COLO668 (cell line): ENCODE results near the gene TMEM121.

Source experiments
- DNase-seq: peaks from one replicate; lab custom pipeline; 2025; ENCODE audit not compliant: unreplicated experiment; lab: John Stamatoyannopoulos, UW

Gene TMEM121

DNA sequence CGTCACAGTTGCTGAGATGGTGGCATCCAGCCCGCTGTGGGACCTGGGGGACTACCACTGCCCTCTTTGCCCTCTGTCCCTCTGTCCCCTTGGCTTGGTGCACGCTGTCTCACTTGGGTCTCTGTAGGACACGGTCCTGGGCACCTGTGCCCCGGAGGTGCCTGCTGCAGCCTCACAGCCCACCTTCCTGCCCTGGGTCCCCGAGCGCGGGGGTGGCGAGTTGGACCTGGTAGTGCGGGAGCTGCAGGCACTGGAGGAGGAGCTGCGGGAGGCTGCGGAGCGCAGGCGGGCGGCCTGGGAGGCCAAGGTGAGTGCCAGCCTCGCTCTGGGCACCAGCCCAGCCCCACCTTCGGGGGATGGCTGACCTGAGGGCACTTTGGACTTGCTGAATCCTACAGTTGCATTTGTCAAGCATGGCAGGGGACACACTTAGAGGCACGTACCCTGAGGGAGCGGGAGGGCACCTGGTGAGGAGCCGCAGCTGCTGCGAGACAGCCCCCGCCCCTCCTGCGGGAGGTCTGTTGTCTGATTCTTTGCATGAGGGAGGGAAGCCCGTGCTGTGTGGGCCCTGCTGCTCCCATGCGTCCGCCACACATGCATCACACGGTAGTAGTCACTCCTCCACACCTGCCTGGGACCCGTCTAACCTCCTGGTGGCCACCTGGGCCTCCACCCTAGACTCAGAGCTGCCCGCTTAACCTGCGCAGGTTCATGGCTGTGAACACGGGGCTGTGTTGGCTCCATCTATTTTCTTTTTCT lies 28.5 kb upstream of the TMEM121 start:
- no peak for DNase-seq

DNA sequence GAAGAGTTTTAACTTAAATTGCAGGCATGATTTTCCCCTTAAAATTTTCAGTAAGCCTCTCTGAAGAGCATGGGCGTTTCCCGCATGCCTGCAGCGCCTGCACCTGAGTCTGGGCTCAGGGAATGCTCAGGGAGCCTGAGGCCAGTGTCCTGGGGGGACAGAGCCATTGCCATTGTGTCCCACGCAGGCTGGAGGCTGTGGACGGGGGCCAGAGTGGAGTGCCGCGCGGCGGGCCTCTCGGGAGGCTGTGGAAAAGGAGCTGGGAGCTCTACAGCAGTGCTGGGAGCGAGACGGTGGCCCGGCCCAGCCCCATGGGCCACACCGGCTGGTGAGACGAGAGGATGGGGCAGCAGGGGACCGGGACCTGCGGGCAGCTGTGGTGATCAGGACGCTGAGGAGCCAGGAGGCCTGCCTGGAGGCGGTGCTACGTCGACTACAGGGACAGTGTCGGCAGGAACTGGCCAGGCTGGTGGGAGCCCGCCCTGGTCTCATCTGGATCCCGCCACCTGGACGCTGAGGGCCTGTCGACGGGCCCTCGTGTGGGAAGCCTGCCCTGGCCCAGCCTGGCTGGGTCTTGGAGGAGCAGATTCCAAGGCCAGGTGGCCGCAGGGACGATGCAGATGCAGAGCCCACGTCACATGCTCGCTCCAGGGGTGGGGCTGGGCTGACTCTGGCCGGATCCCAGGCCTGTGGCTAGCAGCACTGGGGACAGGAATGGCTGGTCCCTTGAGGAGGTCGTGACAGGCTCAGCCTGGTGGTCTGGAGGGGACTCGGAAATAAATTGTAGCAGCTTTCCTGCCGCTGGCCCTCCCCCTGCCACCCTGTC lies 27.7 kb upstream of the TMEM121 start:
- DNase-seq = no peak

DNA sequence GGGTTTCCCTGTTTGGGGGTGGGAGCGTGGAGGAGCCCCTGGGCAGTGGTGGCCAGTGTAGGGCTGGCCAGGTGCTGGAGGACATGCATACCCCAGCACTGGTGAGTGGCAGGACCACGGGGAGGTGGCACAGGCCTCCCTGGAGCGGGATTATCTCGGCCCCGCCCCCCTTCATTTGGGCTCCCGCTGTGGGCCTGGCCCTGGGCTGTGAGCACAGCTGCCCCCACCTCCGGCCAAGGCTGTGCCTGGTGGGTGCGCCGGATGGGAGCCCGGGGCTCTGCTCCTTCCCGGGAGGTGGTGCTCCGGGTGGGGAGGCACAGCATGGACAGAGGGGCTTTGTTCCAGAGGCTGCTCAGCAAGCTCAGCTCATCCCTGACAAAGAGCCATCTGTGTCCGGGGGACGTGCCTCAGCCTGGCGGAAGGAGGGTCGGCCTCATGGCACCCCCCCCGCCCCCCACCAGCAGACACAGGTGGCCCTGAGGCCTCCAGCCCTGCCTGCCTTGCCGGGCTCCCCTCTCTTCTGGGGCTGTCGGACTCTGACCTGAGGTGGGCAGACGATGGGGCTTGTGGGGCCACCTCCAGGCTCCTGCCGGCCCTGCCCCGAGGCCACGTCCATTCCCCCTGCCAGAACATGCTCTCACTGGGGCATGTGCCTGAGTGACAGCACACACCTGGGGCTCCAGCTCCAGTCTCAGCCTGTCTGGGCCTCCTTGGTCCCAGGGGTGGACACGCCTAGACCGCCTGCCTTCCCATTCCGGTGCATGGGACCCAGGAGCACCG lies 26.9 kb upstream of the TMEM121 start:
- DNase-seq = no peak

DNA sequence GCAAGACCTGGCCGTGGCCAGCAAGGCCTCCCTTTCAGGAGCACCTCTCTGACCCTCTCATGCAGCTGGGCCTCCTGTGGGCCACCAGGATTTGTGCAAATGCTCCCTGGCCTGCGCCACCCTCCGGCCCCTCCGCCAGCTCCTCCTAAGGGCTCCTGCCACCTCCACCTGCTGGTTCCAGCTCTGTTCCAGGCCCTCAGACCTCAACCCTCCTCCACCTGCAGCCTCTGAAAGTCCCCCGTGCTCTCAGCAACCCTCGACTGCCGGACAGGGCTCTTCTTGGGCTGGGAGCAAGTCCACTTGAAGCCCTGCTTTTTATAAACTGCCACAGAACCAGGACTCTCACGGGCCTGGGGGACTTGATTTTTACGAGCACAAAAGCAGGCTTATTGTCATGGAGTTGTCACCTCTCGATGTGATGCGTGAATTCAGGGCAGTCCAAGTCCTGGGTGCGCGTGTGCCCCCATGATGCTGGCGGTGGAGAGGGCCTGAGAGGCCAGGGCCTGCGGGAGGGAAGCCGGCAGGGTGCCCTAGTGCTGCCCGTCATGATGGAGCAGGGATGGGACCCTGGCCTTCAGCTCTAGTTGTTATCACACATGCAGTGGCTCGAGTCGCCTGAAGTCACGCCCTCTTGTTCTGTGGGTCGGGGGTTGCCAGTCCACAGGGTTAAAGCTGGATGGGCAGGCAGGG lies 26.2 kb upstream of the TMEM121 start:
- DNase-seq = no peak

DNA sequence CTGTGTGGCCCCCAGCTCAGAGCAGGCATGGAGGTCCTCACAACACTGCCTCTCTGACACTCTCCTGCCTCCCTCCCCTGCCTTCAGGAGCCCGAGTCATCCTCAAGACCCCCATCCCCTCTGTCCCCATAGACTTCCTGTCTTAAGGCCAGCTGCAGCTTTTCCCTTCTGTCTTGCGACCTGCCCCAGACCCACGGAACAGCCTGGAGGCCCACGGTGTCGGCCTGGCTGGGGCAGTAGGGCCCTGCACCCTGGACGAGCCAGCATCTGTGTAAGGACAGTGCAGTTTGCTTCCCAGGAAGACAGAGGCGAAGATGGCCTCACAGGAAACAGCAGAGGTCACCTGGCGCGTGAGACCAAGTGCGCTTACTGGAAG lies 25.7 kb upstream of the TMEM121 start:
- DNase-seq = no peak

DNA sequence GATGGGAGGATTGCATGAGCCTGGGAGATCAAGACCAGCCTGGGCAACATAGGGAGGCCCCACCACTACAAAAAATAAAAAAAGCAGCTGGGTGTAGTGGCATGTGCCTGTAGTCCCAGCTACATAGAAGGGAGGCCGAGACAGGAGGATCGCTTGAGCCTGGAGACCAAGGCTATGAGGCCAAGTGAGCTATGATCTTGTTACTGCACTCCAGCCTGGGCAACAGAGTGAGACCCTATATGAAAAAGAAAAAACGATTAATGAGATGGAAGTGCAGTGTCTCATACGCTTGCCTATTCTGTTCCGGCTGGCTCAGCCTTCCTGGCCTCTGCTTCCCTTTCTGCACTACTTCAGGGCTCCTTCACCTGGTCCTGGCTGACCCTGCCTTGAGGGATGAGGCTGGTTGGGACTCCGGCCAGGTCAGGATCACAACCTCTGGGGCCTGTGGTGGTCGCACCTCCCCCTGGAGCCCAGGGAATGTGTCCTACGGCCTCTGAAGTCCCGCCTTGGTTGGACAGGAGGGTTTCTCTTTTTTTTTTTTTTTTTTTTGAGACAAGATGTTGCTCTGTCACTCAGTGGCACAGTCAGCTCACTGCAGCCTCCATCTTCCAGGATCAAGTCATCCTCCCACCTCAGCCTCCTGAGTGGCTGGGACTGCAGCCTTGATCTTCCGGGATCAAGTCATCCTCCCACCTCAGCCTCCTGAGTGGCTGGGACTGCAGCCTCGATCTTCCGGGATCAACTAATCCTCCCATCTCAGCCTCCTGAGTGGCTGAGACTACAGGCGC lies 24.7 kb upstream of the TMEM121 start:
- no peak for DNase-seq

DNA sequence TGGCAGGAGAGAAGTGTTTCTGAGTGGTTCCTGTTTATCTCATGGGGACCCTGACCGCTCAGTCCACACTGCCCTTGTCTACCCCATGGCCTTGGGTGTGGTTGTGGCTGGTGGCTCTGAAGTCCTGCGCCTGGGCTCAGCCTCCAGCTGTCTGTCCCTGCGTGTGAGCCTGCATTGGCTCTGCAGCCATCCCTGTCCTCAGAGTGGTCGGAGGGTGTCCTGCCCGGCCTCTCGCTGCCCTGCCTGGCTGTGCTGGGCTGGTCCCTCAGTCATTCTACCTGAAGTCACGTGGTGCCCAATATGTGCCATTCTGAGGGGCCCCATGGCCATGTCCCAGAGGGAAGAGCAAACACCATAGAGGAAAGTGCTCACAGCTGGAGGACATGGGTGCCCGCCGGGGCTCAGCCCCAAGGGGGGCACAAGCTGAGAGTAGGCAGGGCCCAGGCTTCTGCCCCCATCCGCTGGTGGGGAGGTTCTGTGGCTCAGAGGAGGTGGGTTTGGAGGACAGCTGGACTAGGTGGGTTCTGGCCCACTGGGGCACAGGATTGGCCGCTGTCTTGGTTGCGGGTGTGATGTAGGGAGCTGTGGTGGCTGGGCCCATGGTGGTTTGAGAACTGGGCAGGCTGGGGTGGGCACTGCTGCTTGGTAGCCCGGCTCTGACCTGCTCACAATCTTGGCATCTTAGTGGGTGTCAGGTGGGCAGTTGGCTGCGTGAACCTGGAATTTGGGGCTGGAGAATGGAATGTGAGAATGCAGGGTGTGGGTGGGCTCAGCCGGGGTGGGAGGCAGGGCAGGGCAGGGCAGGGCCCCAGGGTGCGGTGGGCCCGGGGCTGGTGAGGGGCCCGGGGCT lies 23.7 kb upstream of the TMEM121 start:
- DNase-seq = no peak

DNA sequence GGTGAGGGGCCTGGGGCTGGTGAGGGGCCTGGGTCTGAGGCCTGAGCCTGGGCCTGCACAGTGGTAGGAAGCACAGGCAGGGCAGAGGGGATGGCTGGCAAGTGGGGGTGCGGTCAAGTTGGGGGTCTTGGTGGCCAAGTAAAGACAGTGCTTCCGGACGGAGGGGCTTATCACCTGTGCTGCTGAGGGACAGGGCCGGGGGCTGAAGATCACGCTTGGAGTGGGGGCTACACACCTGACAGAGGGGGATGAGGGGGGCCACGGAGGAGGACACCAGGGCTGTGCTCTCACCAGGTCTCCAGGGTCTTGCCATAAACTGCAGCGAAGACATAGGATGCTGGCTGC lies 23.1 kb upstream of the TMEM121 start:
- DNase-seq = no peak

DNA sequence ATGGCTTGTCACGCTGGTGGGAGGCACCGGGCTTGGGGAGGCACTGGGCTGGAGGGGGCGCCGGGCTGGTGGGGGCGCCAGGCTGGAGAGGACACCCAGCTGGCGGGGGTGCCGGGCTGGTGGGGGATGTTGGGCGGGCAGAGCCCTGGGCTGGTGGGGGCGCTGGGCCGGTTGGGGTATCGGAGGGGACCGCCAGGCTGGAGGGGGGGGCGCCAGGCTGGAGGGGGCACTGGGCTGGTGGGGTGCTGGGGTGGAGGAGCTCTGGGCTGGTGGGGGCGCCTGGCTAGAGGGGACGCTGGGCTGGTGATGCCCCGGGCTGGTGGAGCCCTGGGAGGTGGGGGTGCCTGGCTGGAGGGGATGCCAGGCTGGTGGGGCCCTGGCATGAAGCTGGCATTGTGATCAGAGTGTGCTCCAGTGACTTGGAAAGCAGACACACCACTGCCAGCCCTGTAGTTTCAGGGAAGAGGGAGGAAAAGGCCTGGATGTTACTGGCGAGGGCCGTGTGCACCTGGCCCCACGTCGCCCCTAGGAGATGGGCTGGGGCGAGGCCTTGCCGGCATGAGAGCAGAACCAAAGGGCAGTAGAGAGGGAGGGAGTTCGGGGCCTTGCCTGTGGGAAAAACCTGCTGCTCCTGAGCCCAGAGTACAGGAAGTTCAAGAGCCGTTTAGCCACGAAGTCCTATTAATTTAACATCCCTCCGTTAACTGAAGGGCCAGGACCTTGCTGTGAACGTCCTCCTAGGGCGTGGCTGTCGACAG lies 22.3 kb upstream of the TMEM121 start:
- DNase-seq = no peak

DNA sequence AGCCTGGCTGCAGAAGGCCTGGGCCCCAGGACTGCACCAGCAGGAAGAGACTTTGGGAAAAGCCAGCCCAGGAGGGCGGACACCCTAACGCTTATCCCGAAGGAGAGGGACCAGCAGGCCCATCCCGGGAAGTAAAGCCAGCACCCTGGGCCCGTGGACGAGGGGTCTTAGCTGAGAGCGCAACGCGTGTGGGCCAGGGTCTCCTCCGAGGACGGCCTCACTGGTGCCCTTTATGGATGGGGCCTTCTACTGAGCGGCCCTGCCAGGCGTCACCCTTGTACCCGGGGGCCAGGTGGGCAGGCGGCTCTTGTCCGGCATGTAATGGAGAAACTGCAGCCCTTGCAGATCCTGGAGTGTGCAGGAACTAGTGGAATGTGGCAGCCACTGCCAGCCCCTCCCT lies 21.3 kb upstream of the TMEM121 start:
- DNase-seq = no peak

DNA sequence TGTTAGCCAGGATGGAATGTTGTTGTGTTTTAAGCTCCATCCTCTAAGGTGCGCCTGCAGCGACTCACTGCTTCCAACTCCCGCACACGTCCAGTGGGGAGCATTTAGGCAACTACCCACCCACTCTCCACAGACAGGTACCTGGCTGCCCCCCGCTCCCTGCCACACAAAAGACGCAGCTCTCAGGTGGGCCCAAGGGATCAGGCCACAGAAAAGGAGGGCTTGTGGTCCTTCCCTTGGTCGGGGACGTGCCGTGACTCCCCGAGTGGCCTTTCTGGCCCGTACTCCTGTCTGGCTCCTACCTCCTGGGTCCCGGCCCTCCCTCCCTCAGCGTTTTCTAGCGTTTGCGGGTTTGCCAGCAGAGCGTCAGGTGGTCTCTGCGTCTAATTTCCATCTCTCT lies 19.1 kb upstream of the TMEM121 start:
- no peak for DNase-seq

DNA sequence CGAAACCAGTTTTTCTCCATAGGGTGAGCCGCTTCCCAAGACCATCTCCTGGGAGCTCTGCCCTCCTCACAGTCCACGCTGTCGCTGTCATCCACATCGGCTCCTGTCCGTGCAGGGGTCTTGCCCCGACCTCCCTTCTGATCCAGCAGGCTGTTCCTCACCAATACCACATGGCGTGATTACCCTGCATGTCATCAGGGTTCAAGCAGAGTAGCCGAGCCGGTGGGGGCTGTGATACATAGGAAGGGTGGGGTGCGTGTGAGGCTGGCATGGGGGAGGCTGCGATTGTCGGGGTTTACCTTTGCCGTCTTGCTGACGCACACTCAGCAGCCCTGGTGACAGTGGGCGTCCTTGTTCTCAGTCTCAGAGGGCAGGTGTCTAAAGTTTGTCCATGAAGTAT lies 18.3 kb upstream of the TMEM121 start:
- no peak for DNase-seq

DNA sequence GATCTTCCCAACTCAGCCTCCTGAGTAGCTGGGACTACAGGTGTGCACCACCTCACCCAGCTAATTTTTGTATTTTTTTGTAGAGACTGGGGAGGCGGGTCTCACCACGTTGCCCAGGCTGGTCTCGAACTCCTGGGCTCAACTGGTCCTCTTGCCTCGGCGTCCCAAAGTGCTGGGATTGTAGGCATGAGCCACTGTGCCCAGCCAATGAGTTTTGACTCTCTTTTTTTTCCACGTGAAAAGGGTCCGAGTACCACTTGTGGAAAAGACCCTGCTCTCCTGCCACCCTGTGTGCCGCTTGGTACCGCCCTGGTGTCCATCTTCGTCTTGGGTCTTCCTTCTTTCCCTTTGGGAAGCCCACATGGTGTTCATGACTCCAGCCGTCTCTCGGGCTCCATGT lies 17.8 kb upstream of the TMEM121 start:
- DNase-seq = no peak

DNA sequence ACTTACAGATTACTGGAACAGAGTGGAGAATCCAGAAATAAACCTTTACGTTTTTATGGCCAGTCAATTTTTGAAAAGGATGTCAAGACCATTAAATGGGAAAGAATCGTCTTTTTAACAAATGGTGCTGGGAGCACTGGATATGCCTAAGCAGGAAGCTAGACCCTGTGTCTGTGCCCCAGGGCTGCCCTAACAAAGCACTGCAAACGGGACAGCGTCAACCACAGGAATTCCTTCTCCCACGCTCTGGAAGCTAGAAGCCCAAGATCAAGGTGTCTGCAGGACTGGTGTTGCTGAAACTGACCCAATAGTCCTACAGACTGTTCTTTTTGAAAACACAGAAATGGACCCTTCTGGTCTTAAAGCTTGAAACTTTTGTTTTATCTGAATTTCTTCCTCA lies 9.3 kb upstream of the TMEM121 start:
- DNase-seq = no peak

DNA sequence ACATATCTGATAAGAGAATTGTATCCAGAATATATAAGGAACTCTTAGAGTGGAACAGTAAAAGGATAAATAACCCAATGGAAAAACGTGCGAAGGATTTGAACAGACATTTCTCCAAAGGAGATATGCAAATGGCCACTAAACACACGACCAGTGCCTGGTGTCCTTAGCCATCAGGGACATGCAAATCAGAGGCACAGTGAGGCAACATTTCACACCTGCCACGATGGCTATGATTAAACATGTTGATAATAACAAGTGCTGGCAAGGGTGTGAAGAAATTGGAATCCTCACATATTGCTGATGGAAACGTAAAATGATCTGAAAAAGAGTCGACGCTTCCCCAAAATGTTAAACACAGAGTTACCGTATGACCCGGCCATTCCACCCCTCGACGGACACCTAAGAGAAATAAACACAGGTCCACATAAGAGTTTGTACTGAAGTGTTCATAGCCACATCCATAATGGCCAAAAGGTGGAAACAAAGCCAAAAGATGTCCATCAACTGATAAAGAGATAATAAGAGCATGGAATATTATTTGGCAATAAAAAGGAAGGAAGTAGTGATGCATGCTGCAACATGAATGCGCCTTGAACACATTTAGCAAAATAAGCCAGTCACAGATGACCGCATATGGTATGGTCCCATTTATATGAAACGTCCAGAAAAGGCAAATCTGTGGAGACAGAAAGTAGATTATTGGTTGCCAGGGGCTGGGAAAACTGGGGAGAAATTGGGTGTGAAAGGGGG lies 6.3 kb upstream of the TMEM121 start:
- DNase-seq = no peak

DNA sequence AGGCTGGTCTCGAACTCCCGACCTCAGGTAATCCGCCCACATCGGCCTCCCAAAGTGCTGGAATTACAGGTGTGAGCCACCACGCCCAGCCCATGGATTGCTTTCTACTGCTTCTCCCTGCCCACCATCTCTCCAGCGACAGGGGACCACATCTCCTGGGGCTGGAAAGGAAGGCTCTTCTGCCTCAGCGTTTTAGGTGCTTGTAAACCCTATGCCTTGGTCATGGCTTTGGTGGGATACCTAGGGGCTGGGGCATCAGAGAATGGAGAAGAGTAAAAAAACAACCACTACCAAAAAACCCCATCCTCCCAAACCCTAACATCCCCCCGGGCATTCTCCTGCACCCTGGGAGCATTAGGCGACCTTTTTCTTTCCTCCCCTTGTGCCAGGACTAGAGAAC lies 1.1 kb upstream of the TMEM121 start:
- no peak for DNase-seq

DNA sequence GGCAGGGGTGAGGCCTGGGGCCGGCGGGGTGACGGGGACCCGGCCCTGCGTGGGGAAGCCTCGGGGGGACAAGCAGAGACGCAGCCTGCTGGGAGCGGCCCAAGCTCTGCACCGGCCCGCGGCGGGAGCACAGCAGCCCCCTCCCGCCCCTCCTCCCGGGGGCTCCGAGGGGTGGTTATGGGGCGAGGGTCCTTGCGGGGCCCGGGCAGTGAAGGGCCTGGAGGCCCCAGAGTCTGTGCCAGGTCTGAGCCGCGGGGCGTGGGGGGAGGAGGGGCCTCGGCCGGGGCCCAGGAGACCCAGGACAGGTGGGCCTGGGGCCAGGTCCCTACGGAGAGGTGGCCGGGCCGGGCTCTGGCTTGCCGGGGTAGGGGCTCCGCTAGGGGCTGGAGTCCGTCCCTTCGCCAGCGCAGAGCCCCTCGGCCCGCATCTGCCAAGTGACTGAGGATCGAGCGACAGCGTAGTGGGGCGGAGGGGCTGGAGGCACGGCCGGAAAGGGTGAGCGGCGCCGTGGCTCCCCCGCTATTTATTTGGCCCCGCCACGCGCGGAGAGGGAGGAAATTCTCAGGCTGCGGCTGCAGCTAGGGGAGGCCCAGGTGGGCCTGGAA lies 495 bp downstream of the TMEM121 start:
- DNase-seq = peak; percentile 33

DNA sequence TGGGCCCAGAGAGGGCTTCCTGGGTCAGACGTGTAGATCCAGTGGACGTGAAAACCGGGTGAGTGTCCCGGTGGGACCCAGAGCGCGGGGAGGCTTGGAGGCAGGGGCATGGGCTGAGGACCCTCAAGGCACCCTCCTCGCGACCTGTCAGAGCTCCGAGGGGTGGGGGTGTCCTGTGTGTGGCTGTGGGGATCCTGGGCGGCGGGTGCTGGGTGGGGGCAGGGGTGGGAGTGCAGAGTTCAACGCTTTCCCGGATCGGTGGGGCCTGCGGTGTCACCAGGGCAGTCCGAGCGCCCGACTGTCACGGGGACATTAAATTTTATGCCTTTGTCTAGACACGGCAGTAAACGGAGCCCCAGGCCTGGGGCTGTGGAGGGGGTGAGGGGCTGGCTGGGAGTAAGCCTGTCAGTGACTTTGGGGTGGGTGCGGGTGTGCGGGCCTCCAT lies 1.0 kb downstream of the TMEM121 start:
- no peak for DNase-seq
